Panc1 (cell line): ENCODE data around the gene COL1A1.

Source experiments
- POLR2AphosphoS5 ChIP-seq: IDR thresholded peaks from 2 replicates; pipeline ENCODE4 v1.6.1; 2012; ENCODE audit warnings: mild to moderate bottlenecking, low read depth, low read length, moderate library complexity
- TF ChIP-seq, protein P1 (sequence below): fragments of 450-650 bp; IDR thresholded peaks from 2 replicates; pipeline ENCODE4 v1.5.1; 2017; ENCODE audit warnings: mild to moderate bottlenecking
- TF ChIP-seq, protein P2 (sequence below), 2 experiments: IDR thresholded peaks; 2 replicates each; pipeline ENCODE4 v1.6.1; 2011 to 2012; ENCODE audit warnings: low read depth in 2 of 2, control low read depth in 1 of 2, low read length in 1 of 2, mild to moderate bottlenecking in 1 of 2, moderate library complexity in 1 of 2; ENCODE audit not compliant: insufficient read depth in 1 of 2

DNA sequence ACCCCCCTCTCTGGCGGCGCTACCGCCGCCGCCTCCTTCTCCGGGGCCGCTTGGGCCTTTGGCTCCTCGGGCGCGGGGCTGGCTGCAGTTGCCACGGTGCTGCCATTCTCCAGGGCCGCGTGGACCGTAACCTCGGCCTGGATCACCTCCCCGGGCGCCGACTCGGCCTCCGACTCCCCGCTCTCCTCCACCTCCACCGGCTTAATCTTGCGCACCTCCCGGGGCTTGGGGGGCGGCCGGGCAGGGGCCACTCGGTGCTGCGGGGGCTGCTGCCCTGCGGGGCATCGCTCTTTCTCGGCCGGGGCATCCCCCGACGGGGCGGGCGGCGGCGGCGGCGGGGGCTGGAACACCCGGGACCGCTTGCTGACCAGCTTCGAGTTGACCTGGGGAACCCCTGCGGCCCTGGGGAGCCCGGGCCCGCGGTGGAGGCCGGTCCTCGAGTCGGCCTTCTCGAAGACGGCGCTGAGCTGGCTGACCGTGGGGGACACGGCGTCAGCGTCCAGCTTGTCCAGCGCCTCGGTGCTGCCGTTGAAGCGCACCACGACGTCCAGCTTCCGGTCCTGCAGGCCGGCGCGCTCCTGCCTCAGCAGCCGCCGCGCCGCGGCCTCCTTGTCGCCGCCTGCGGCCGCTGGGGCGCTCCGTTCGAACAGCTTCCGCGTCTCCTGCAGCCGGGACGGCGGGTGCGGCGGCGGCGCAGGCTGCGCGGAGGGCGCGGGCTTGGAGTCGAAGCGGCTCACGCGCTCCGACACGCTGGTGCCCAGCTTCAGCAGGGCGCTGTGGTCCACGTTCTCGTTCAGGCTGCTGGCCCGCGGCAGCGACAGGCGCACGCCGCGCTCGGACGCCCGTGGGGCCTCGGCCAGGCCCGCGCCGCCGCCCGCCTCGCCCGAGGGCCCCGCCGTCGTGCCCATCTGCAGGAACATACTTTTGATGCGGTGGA is 51.7 kb downstream of the COL1A1 start:
- TF ChIP-seq, protein P1, sequence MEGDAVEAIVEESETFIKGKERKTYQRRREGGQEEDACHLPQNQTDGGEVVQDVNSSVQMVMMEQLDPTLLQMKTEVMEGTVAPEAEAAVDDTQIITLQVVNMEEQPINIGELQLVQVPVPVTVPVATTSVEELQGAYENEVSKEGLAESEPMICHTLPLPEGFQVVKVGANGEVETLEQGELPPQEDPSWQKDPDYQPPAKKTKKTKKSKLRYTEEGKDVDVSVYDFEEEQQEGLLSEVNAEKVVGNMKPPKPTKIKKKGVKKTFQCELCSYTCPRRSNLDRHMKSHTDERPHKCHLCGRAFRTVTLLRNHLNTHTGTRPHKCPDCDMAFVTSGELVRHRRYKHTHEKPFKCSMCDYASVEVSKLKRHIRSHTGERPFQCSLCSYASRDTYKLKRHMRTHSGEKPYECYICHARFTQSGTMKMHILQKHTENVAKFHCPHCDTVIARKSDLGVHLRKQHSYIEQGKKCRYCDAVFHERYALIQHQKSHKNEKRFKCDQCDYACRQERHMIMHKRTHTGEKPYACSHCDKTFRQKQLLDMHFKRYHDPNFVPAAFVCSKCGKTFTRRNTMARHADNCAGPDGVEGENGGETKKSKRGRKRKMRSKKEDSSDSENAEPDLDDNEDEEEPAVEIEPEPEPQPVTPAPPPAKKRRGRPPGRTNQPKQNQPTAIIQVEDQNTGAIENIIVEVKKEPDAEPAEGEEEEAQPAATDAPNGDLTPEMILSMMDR, result no peak; the same call in 1 of the 2 replicates
- no peak for TF ChIP-seq POLR2AphosphoS5
- TF ChIP-seq, protein P2, sequence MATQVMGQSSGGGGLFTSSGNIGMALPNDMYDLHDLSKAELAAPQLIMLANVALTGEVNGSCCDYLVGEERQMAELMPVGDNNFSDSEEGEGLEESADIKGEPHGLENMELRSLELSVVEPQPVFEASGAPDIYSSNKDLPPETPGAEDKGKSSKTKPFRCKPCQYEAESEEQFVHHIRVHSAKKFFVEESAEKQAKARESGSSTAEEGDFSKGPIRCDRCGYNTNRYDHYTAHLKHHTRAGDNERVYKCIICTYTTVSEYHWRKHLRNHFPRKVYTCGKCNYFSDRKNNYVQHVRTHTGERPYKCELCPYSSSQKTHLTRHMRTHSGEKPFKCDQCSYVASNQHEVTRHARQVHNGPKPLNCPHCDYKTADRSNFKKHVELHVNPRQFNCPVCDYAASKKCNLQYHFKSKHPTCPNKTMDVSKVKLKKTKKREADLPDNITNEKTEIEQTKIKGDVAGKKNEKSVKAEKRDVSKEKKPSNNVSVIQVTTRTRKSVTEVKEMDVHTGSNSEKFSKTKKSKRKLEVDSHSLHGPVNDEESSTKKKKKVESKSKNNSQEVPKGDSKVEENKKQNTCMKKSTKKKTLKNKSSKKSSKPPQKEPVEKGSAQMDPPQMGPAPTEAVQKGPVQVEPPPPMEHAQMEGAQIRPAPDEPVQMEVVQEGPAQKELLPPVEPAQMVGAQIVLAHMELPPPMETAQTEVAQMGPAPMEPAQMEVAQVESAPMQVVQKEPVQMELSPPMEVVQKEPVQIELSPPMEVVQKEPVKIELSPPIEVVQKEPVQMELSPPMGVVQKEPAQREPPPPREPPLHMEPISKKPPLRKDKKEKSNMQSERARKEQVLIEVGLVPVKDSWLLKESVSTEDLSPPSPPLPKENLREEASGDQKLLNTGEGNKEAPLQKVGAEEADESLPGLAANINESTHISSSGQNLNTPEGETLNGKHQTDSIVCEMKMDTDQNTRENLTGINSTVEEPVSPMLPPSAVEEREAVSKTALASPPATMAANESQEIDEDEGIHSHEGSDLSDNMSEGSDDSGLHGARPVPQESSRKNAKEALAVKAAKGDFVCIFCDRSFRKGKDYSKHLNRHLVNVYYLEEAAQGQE (IDR thresholded peaks at IDR 0.05; ENCODE audit: insufficient read depth in 1 of 2, low read depth in 2 of 2, low read length in 1 of 2), result no peak
